GM21360 (cell line): ENCODE results near the gene POLH.
"Not testable (repeated sequence)": the region's sequence is repeated elsewhere in the genome, so short reads cannot be mapped to it uniquely, and the experiment has no call there.

Source experiments
- ATAC-seq: cut with Tn5 transposase; IDR thresholded peaks from one replicate; pipeline ENCODE4 v1.9.1; 2021; ENCODE audit warnings: mild to moderate bottlenecking, moderate library complexity; ENCODE audit not compliant: unreplicated experiment

The POLH gene

DNA sequence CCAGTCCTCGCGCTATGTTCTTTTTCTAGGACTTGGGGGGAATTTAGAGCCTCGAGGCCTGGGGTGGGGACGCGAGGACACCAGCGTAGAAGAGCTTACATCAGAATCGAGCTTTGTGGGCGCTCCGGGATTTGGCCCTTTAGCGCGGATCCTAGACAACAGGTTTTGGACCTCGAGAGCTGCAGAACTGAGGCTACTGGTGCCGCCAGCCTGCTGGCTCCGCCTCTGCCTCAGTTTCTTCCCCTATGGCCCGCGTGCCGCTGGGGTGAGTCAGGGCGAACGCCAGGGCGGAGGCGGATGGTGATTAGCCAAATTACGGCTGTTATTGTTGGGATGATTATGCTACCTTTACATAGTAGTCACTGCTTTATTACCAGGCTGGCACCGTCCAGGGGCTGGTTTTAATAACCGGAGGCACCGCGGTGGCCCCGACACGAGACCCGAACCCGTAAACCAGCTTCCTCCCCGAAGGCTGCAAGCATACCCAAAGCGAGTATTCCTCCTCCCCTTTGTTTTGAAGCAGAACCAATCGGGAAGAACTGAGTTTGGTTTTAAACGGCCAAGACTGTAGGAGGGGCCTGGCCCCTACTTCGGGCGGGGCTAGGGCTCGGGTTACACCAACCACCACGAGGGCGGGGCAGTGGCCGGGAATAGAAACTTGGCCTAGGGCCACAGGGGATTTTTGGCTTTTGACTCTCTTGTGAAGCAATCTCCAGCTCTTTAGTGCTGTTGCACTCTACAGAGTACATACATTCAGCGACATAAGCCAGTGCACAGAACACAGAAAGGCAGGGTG is 53.7 kb downstream of the POLH start:
- ATAC-seq = peak; percentile 67

DNA sequence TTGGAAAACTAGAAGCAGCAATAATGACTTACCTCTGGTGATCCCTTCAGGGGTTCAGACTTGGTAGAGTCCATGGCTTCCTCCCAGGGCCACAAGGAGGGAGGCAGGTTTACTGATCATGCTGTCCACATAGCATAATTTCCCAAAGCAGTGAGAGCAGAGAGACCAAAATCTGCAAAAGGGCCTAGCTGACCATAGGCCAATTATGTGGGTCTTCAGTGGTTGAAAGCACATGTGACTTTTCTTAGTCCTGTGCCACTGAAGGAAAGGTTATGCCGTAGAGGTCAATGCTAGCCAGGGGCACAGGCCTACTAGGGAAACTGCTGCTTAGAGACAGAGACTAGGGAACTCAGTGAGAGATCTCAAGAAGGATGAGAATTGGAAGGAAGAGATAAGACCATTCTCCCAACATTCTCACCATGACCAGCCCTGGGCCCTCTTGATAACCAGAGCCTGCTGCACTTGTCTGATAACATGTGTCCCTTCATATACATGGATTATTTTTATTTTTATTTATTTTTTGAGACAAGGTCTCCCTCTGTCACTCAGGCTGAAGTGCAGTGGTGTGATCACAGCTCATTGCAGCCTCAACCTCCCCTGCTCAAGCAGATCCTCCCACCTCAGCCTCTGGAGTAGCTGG is 55.1 kb downstream of the POLH start:
- no peak for ATAC-seq

DNA sequence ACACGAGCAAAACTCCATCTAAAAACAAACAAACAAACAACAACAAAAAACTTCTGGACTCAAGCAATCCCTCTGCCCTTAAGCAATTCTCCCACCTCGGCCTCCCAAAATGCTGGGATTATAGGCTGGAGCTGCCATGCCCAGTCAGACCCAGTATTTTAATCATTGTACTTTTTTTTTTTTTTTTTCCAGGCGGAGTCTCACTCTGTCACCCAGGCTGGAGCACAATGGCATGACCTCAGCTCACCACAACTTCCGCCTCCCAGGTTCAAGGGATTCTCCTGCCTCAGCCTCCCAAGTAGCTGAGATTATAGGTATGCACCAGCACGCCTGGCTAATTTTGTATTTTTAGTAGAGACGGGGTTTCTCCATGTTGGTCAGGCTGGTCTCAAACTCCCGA is 57.0 kb downstream of the POLH start:
- ATAC-seq = not testable (repeated sequence)

DNA sequence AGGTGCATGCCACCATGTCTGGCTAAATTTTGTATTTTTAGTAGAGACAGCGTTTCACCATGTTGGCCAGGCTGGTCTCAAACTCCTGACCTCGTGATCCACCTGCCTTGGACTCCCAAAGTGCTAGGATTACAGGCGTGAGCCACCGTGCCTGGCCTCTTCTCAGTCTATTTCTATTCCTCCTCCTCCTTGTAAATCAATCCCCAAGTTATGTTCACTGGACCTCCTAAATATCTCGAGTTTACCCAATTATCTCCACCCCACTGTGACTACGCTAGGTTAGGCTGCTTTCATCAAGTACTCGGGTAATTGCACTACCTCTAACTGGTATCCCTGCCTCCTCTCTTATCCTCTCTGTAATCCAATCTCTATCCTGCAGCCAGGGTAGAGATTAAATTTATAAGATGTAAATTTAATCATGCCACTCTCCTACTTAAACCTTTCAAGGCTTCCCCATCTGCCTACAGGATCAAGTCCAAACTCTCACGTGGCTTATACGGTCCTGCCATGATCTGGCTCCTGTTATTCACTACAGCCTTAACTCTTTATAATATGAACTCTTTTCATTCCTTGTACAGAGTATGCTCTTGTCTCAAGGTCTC is 58.8 kb downstream of the POLH start:
- ATAC-seq = no peak

DNA sequence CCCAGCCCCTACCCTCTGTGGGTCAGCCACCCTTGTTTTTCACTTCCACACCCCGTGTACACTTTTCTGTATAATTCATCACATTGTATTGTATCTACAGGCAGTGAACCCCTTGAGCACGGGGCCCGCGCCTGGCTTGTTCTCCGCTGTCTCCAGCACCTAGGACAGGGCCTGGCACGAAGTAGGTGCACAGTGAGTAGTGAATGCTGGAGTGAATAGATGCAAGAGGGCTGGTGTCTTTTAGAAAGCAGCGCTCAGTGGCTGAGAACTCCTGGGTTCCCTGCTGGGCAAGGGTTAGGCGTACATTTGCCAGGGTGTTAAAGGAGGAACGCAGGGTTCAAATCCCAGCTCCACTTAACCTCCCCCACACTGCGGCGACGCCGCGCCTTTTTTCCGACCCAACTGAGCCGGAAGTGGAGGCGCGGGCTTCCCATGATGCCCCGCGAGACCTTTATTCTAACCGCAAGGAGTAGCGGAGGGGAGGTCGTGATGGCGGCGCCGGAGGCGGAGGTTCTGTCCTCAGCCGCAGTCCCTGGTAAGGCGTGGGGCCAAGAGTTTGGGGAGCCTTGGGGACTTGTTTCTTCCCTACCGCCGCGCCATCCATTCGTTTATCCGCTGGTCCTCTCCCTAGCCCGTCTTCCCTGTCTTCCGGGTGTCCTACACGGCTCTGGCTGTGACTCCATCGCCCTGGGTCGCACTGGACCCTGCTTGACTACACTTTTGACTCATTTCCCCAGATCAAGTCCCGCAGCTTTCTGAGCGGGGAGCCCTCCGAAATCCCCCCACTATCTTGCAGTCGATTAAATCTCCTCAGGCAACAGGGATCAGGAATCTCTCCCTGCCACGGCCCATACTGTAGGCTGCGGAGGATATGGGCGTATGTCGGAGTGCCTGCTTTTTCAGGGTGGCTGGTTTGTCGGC is 59.7 kb downstream of the POLH start, which contains the start of gene MAD2L1BP:
Gene MAD2L1BP, plus strand, starts transcription at position 454 of the 921 bp plus-strand sequence. Its CDS starts 36 bp downstream, at position 490.
- ATAC-seq = peak; percentile 70

DNA sequence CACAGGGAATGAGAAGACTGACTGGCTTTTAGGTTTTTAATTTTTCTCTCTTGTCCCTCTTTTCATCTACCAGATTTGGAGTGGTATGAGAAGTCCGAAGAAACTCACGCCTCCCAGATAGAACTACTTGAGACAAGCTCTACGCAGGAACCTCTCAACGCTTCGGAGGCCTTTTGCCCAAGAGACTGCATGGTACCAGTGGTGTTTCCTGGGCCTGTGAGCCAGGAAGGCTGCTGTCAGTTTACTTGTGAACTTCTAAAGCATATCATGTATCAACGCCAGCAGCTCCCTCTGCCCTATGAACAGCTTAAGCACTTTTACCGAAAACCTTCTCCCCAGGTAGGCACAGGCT is 60.3 kb downstream of the POLH start:
- ATAC-seq = no peak

DNA sequence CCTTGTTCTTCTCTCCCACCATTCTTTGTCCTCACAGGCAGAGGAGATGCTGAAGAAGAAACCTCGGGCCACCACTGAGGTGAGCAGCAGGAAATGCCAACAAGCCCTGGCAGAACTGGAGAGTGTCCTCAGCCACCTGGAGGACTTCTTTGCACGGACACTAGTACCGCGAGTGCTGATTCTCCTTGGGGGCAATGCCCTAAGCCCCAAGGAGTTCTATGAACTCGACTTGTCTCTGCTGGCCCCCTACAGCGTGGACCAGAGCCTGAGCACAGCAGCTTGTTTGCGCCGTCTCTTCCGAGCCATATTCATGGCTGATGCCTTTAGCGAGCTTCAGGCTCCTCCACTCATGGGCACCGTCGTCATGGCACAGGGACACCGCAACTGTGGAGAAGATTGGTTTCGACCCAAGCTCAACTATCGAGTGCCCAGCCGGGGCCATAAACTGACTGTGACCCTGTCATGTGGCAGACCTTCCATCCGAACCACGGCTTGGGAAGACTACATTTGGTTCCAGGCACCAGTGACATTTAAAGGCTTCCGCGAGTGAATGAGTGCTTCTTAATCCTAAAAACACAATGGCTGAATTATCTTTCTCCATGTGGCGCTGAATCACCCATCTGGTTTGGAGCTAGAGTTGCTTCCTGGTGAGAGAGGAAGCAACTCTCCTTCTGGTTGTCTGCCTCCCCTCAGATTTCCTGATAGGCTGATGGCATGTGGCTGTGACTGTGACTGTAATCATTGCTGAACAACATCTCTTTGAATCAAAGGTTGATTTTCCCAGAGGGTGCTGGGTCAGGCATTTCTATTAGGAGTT is 64.2 kb downstream of the POLH start:
- no peak for ATAC-seq

DNA sequence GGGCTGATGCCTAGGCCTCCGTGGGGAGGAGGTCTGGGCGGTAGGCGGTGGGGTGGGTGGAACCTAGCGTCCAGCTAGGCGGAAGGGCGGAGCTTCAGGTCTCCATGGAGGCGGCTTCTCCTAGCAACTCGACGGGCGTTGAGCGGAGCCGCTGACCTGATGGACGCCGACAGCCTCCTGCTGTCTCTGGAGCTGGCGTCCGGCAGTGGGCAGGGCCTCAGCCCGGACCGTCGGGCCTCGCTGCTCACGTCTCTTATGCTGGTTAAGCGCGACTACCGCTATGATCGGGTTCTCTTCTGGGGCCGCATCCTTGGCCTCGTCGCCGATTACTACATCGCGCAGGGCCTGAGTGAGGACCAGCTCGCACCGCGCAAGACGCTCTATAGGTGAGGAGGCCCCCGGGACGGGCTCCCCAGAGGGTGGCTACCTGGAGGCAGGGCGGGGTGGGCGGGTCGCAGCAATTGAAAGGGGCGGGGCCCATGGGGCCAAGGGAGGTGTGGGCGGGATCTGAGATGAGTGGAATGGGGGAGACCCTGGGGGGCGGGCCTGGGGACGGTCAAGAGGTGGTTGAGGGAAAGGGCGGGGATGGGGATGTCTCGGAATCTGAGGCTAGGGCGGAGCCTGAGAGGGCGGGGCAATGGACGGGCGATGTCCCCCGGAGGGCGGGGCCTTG is 69.1 kb downstream of the POLH start, which contains the start of gene RSPH9:
Gene RSPH9, plus strand, starts transcription at position 97 of the 673 bp plus-strand sequence. Its CDS starts 63 bp downstream, at position 160.
- ATAC-seq = peak; percentile 71

DNA sequence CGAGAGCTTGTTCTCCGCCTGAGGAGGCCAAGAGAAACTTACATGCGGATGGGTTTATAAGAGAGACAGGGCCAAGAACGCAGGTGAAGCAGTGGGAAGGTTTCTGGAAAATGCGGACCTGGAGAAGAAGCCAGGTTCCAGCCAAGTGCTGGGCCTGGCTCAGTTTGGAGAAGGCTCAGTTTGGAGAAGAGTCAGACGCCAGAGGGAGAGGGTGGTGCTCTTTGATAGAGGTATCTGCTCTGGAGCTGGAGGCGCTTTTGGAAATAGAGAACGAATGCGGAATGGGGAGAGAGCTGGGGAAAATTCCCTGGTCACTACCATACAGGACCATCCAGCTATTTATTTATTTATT is 69.6 kb downstream of the POLH start:
- ATAC-seq = no peak

DNA sequence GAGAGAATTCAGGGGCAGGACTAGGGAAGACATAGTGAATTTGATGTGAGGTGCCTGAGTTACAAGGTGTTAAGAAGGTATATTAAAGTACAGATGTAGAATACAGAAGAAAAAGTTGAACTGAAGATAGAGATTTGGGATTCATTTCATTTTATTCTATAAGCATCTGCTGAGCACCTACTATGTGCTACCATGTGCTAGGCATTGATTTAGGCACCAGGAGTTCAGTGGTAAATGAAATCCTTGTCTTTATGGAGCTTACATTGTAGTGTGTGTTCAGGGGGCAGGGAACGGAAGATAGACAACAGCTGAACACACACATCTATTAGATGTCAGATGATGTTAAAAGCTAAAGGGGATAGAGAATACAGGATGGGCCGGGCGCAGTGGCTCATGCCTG is 71.6 kb downstream of the POLH start:
- no peak for ATAC-seq

DNA sequence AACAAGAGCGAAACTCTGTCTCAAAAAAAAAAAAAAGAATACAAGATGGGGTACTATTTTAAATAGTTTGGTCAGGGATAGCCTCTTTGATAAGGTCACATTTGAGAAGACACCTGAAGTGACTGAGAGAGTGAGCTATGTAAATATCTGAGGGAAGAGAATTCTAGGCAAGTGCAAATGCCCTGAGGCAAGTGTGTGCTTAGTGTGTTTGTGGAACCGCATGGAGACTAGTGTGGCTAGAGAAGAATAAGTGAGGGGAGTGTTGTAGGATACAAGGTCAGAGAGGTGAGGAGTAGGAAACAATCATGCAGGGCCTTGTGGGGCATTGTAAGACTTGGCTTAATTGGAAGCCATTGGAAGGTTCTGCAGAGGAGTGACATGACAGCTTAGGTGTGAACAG is 72.3 kb downstream of the POLH start:
- ATAC-seq = no peak

DNA sequence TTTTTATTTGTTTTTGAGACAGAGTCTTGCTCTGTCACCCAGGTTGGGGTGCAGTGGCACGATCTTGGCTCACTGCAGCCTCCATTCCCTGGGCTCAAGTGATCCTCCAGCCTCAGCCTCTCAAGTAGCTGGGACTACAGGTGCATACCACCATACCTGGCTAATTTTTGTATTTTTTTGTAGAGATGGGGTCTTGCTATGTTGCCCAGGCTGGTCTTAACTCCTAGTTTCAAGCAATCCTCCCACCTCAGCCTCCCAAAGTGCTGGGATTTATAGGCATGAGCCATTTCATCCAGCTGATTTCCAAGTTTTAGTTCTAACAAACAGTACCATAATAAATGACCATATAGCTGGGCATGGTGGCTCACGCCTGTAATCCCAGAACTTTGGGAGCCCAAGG is 76.8 kb downstream of the POLH start:
- not testable (repeated sequence) for ATAC-seq

DNA sequence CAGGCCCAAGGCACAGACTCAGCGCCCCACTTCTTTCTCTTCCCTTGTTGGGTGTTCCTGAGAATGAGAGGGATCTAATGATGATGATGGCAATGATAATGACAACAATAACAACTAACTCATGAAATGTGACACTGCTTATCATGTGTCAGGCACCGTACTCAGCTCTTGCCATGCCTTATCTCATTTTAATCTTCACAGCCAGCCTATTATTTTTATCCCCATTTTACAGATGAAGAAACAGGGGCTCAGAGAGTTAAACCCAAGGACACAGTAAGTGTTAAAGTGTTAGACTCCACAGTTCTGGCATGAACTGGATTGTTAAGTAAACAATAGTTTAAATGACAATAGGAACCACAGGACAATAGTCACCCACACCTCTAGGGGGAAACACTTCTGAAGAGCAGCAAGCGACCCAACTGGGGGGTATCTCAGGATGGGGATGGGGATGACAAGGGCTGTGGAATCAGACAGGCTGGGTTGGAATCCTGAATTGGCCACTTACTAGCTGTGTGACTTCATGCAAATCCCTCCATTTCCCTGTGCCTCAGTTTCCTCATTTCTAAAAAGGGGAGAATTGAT is 81.3 kb downstream of the POLH start:
- no peak for ATAC-seq

DNA sequence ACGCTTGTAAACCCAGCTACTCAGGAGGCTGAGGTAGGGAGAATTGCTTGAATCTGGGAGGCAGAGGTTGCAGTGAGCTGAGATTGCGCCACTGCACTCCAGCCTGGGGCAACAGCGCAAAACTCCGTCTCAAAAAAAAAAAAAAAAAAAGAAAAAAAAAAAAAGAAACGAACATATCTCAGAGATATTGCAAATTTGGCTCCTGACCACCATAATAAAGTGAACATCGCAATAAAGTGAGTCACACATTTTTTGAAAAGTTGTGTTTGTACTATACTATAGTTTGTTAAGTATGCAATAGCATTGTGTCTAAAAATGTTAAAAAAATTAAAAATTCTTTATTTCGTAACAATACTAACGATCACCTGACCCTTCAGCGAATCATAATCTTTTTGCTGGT is 82.2 kb downstream of the POLH start:
- ATAC-seq = no peak

DNA sequence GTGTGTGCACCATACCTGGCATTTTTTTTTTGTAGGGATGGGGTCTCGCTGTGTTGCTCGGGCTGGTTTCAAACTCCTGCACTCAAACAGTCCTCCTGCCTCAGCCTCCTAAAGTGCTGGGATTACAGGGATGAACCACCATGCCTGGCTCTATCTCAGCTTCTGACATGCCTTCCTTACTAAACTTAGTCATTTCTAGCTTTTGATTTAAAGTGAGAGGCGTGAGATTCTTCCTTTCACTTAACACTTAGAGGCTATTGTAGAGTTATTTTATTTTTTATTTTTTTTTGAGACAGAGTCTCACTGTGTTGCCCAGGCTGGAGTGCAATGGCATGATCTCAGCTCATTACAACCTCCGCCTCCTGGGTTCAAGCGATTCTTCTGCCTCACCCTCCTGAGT is 87.0 kb downstream of the POLH start:
- not testable (repeated sequence) for ATAC-seq
